IMR-90 (cell line): Measurements from ENCODE around the gene ACTN1.
A peak's percentile ranks its signal among the peaks of the same experiment; 100 is the strongest.

ENCODE experiments used
- CEBPB ChIP-seq: IDR thresholded peaks from 2 replicates; pipeline ENCODE4 v1.6.1; 2012; ENCODE audit warnings: low read depth, low read length, improper control_type of control experiment
- FOS ChIP-seq: fragments of 150-350 bp; IDR thresholded peaks from 2 replicates; pipeline ENCODE4 v1.6.1; 2016; ENCODE audit warnings: low read depth, low read length
- MAZ ChIP-seq: IDR thresholded peaks from 2 replicates; pipeline ENCODE4 v1.6.1; 2012; ENCODE audit warnings: low read depth, mild to moderate bottlenecking, low read length, improper control_type of control experiment, moderate library complexity, borderline replicate concordance
- MXI1 ChIP-seq: IDR thresholded peaks from 2 replicates; pipeline ENCODE4 v1.6.1; 2012; ENCODE audit warnings: low read depth, mild to moderate bottlenecking, low read length, moderate library complexity, borderline replicate concordance
- POLR2A ChIP-seq: IDR thresholded peaks from 2 replicates; pipeline ENCODE4 v1.6.1; 2012; ENCODE audit warnings: mild to moderate bottlenecking, low read depth, low read length
- RCOR1 ChIP-seq: IDR thresholded peaks from 2 replicates; pipeline ENCODE4 v1.6.1; 2012; ENCODE audit warnings: mild to moderate bottlenecking, low read length, improper control_type of control experiment; ENCODE audit not compliant: insufficient replicate concordance
- RFX5 ChIP-seq: IDR thresholded peaks from 2 replicates; pipeline ENCODE4 v1.8.0; 2012; ENCODE audit warnings: low read depth, mild to moderate bottlenecking, low read length, moderate library complexity
- TF ChIP-seq, protein P1 (sequence below): conservative IDR thresholded peaks from 2 replicates; pipeline ENCODE4 v1.5.1; 2012; ENCODE audit warnings: mild to moderate bottlenecking, low read depth, low read length, improper control_type of control experiment
- TF ChIP-seq, protein P2 (sequence below): fragments of 150-350 bp; IDR thresholded peaks from 2 replicates; pipeline ENCODE4 v1.6.1; 2017; ENCODE audit warnings: mild to moderate bottlenecking, antibody characterized with exemption, low read length, low read depth

DNA sequence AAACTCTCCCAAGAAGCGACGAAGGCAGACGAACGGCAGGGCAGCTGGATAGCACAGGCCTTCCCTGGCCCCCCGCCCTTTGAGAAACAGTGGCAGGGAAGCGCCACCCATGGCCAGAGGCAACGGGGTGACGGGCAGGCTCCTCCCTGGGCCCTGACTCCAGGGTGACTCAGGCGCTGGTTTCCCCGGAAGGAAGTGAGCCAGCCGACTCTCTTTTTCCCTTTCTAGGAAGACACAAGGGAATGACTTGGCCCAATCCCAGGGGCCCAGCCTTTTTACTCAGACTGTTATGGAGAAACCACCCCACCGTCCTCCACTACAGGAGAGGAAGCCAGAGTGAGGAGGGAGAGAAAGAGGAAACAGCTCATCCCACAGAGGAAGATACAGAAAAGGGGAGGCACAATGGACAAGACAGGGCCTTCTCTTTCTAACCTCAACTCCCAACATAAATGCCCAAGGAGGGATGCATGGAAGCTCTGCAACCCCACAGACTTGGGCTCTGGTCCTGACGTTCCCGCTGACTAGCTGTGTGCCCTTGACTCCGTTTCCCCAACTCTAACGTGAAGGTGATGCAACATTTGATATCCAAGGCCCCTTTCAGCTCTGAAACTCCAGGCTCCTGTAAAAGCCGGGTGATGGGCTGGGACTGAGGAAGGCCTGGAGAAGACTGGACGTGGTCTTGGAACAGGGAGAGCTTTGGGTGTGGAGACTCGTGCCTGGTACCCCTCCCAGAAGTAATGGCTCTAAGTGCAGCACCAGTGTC lies 27.9 kb downstream of the ACTN1 start:
- TF ChIP-seq FOS (peak; percentile 63), MAZ (peak; percentile 45; the same call in 1 of the 2 replicates), POLR2A (peak; percentile 41; the same call in 1 of the 2 replicates), MXI1 (no peak), CEBPB (peak; percentile 64; the same call in 1 of the 2 replicates), RFX5 (no peak), RCOR1 (no peak)
- TF ChIP-seq, protein P1, sequence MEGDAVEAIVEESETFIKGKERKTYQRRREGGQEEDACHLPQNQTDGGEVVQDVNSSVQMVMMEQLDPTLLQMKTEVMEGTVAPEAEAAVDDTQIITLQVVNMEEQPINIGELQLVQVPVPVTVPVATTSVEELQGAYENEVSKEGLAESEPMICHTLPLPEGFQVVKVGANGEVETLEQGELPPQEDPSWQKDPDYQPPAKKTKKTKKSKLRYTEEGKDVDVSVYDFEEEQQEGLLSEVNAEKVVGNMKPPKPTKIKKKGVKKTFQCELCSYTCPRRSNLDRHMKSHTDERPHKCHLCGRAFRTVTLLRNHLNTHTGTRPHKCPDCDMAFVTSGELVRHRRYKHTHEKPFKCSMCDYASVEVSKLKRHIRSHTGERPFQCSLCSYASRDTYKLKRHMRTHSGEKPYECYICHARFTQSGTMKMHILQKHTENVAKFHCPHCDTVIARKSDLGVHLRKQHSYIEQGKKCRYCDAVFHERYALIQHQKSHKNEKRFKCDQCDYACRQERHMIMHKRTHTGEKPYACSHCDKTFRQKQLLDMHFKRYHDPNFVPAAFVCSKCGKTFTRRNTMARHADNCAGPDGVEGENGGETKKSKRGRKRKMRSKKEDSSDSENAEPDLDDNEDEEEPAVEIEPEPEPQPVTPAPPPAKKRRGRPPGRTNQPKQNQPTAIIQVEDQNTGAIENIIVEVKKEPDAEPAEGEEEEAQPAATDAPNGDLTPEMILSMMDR, result no peak
- TF ChIP-seq, protein P2, sequence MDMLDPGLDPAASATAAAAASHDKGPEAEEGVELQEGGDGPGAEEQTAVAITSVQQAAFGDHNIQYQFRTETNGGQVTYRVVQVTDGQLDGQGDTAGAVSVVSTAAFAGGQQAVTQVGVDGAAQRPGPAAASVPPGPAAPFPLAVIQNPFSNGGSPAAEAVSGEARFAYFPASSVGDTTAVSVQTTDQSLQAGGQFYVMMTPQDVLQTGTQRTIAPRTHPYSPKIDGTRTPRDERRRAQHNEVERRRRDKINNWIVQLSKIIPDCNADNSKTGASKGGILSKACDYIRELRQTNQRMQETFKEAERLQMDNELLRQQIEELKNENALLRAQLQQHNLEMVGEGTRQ, result no peak
